ENCODE measurements around the gene ADCY5. TPM values are rescaled to one million over a fixed set of nuclear protein-coding genes. Genes with fewer than 3 reads are reported as not detected.
"Not testable (repeated sequence)": the region's sequence is repeated elsewhere in the genome, so short reads cannot be mapped to it uniquely, and the experiment has no call there.

Gene ADCY5
- total RNA-seq, 1 donor: under 0.01 TPM

- no peak for DNase-seq (ENCODE audit: low read depth in 2 of 3, low spot score in 2 of 3)
Observed at GRCh38 chr3:123278446-123278845, 170.4 kb downstream of the ADCY5 start.

- no peak for DNase-seq (ENCODE audit: low read depth in 2 of 3, low spot score in 2 of 3)
Observed at GRCh38 chr3:123277106-123277505, 171.8 kb downstream of the ADCY5 start.

GRCh38 chr3:123276346-123277006 is 172.4 kb downstream of the ADCY5 start:
- DNase-seq (ENCODE audit: low read depth in 2 of 3, low spot score in 2 of 3): no peak

- no peak for DNase-seq (ENCODE audit: low read depth in 2 of 3, low spot score in 2 of 3)
Observed at GRCh38 chr3:123275691-123276090, 173.2 kb downstream of the ADCY5 start.

- no peak for DNase-seq (ENCODE audit: low read depth in 2 of 3, low spot score in 2 of 3)
Observed at GRCh38 chr3:123272547-123272946, 176.3 kb downstream of the ADCY5 start.

GRCh38 chr3:123271466-123272159 is 177.3 kb downstream of the ADCY5 start:
- DNase-seq (ENCODE audit: low read depth in 2 of 3, low spot score in 2 of 3): no peak

- no peak for DNase-seq (ENCODE audit: low read depth in 2 of 3, low spot score in 2 of 3)
Observed at GRCh38 chr3:123270818-123271217, 178.1 kb downstream of the ADCY5 start.

GRCh38 chr3:123267821-123268220 is 181.1 kb downstream of the ADCY5 start:
- DNase-seq (ENCODE audit: low read depth in 2 of 3, low spot score in 2 of 3): no peak

GRCh38 chr3:123263941-123264340 is 184.9 kb downstream of the ADCY5 start:
- DNase-seq (ENCODE audit: low read depth in 2 of 3, low spot score in 2 of 3): no peak

GRCh38 chr3:123262868-123263267 is 186.0 kb downstream of the ADCY5 start:
- DNase-seq (ENCODE audit: low read depth in 2 of 3, low spot score in 2 of 3): no peak

- DNase-seq (ENCODE audit: low read depth in 2 of 3, low spot score in 2 of 3): no peak
Observed at GRCh38 chr3:123262226-123262625, 186.7 kb downstream of the ADCY5 start.

- DNase-seq (ENCODE audit: low read depth in 2 of 3, low spot score in 2 of 3): no peak
Observed at GRCh38 chr3:123261666-123262065, 187.2 kb downstream of the ADCY5 start.

- peak in 2 of 3 donors; percentile 59 to 76 for DNase-seq (ENCODE audit: low read depth in 2 of 3, low spot score in 2 of 3)
Observed at GRCh38 chr3:123258811-123259420, 190.0 kb downstream of the ADCY5 start.

GRCh38 chr3:123258359-123258758 is 190.5 kb downstream of the ADCY5 start:
- no peak for DNase-seq (ENCODE audit: low read depth in 2 of 3, low spot score in 2 of 3)

- DNase-seq (ENCODE audit: low read depth in 2 of 3, low spot score in 2 of 3): no peak
Observed at GRCh38 chr3:123256256-123256655, 192.6 kb downstream of the ADCY5 start.

GRCh38 chr3:123246866-123247265 is 202.0 kb downstream of the ADCY5 start:
- DNase-seq (ENCODE audit: low read depth in 2 of 3, low spot score in 2 of 3): no peak

- DNase-seq (ENCODE audit: low read depth in 2 of 3, low spot score in 2 of 3): no peak
Observed at GRCh38 chr3:123244128-123244527, 204.8 kb downstream of the ADCY5 start.

GRCh38 chr3:123239756-123240155 is 209.1 kb downstream of the ADCY5 start:
- no peak for DNase-seq (ENCODE audit: low read depth in 2 of 3, low spot score in 2 of 3)

GRCh38 chr3:123239186-123239585 is 209.7 kb downstream of the ADCY5 start:
- DNase-seq (ENCODE audit: low read depth in 2 of 3, low spot score in 2 of 3): not testable (repeated sequence)

- no peak for DNase-seq (ENCODE audit: low read depth in 2 of 3, low spot score in 2 of 3)
Observed at GRCh38 chr3:123236902-123237301, 212.0 kb downstream of the ADCY5 start.
